CD4-positive, alpha-beta T cell treated with Interferon alpha-2 for 1 hour (primary cell): ENCODE measurements around the gene ECT2L.
A peak's percentile ranks its signal among the peaks of the same experiment; 100 is the strongest.

Experiments used
- DNase-seq, 2 donors: peaks; one replicate each; pipeline ENCODE4 v3.0.0-alpha.2; 2020 to 2022

The ECT2L gene, protein sequence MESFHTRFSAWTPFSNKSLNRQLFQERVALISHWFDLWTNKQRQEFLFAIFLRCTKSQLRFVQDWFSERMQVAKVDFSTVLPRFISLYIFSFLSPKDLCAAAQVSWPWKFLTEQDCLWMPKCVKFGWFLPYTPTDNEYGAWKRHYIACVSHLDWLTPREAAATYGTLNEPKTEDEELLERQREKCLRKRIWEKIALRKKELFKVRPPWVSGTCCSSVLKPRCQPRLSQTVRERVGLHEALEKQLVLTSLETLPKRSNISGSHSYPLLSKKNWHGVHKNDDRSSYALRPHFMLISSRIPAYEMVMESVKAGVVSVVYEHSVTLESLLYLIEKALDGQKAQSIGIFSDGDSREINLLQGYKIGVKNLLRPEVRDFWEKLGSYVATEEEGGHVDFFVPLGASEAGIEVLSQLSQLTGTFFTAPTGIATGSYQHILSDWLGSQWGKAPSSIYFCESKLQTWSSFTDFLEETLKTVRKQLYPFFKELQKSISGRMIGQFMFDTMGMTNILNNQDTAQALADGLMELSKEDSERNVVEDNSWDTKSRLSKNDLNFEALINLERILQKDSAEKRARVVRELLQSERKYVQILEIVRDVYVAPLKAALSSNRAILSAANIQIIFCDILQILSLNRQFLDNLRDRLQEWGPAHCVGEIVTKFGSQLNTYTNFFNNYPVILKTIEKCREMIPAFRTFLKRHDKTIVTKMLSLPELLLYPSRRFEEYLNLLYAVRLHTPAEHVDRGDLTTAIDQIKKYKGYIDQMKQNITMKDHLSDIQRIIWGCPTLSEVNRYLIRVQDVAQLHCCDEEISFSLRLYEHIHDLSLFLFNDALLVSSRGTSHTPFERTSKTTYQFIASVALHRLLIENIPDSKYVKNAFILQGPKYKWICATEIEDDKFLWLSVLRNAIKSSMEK

DNA sequence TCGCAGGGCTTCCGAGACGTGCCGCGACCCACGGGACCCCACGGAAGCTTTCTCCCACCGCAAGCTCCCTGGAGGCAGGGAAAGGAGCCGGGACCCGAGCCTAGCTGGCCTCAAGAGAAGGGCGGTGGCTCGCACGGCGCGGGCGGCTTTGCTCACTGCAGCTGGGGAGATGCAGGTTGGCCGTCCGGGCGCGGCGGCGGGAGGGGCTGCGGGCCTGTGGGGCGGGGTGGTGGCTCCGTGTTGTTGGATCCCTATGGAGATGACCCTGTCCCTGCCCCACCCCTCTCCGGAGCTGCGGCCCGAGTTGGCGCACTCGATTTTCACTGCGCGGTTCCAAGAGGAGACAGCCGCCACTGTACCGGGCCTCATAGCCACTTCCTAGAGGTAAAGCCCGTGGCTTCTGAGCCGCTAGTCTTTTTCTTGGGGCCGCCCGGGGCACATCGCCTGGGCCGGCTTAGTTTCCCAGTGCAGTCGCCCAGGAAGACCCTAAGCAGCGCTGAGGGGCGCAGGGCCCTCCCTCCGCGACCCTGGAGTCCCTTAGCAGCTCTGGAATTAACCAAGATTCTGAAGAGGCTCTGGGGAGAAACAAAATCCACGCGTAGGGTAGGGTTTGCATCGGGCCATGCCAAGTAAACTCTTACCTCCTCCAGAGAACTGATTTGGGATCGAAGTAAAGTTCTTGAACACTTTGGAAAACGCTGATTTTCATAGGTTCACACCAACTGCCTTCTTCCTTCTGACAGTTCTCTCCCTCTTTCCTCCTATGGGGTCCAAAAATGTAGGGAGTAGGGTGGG is at the start of gene ECT2L:
ECT2L (plus strand) TSS at position 279 of the 795 bp plus-strand sequence. CDS start 17,188 bp downstream, outside the sequence.
- no peak for DNase-seq

DNA sequence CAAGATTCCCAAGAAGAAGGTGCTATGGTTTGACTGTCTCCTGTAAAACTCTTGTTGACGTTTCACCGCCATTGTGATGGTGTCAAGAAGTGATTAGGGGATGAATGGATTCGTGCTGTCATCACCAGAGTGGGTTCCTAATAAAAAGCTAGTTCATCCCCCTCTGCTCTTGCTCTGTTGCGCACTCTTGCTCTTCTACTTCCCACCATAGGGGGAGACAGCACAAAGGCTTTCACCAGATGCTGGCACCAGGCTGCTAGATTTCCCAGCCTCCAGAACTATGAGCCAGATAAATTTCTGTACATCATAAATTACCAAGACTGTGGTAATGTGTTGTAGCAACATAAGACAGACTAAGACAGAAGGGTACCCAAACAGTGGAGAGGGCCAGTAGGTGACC is 43.9 kb upstream of the ECT2L start:
- DNase-seq = no peak

DNA sequence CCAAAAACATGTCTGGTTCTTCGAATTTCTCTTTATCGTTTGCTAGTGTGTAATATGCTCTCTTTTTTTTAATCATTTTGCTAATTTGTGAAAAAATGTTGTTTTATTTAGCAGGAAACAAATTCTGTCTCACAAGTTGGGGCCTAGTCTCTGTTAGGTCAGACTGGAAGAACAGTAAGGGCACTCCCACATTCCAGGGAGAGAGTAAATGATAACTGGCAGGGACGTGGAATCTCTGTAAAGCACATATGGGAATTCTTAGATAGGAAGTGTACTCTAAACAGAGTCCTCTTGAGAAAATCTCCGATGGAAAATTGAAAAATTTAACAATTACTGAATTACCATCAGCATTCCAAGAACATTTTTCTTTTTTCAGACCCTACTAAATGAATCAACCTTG is 38.8 kb upstream of the ECT2L start:
- no peak for DNase-seq

DNA sequence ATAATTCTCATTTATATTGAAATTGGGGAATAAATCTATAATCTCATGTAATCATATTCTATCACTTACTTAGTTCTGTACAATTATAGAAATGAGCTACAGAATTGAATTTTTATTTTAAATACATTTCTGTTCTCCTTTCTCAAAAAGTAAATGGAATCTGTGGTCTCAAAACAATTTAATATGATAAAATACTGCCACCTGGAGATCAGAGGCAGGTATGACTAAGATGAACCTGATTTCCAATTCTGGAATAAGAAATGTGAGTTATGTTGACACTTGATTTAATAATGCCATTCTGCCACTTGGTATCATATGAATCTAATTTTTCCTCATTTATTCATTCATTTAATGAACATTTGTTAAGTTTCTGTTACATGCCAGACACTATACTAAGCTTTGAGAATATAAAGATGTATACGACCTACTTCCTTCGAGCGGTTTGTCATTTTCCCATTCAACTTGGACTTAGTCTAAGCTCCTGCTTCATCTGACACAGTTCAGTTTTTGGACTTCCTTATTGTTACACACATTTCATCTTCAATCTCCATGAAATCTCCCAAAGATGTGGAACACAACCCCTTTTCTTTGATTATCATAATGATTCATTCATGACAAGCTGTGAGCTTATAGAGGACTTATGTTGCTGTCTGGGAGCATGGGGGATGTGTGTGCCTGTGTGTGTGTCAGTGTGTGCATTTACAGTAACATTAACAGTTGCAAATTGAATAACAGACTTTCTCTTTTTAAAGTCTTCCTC is 29.8 kb upstream of the ECT2L start:
- DNase-seq = peak in 1 of 2 donors; percentile 54

DNA sequence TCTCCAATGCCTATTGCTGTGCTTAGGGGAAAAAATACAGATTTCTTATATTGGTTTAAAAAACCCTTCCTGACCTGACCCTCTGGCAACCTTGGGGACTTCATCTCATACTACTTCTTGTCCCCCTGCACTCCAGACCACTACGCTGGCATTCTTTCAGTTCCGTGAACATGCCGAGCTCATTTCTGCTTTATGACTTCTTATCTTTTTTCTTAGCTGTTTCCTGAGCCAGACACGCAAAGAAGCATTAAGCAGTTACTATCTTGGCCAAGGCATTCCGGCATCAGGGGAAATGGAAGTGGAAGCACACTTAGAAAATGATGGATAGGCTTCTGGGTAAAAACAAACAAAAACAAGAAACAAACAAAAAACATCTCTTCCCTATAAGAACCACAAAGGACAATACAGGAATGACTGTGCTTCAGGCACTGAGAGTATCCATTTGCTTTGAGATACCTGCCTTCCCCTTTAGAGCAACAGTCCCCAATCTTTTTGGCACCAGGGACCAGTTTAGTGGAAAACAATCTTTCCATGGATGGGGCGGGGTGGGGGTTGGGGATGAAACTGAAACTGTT is 26.7 kb upstream of the ECT2L start:
- DNase-seq = no peak

DNA sequence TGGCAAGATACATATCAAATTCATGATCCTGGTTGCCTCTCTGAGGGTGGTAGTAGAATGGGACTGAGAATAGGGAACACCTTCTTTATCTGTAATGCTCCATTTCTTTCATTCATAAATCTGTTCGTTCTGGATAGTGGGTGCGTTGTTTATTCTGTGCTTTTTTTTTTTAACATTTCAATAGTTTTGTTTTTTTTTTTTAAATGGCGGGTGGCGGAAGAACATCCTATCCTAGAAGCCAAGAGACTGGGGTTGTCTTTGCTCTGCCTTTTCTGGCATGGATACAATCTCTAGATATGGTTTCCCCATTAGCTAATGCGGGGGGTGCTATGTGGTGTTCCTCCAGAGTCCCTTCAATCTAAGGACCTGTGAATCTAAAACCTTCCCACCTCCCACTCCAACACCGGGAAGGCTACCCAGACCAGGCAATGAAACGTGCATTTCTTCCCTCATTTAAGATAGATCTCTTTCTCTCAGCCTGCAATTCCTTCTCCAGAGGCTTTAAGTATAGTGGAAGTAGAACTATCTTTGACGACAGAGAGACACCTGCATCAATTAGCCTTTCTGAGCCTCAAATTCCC is 23.2 kb upstream of the ECT2L start:
- DNase-seq = no peak

DNA sequence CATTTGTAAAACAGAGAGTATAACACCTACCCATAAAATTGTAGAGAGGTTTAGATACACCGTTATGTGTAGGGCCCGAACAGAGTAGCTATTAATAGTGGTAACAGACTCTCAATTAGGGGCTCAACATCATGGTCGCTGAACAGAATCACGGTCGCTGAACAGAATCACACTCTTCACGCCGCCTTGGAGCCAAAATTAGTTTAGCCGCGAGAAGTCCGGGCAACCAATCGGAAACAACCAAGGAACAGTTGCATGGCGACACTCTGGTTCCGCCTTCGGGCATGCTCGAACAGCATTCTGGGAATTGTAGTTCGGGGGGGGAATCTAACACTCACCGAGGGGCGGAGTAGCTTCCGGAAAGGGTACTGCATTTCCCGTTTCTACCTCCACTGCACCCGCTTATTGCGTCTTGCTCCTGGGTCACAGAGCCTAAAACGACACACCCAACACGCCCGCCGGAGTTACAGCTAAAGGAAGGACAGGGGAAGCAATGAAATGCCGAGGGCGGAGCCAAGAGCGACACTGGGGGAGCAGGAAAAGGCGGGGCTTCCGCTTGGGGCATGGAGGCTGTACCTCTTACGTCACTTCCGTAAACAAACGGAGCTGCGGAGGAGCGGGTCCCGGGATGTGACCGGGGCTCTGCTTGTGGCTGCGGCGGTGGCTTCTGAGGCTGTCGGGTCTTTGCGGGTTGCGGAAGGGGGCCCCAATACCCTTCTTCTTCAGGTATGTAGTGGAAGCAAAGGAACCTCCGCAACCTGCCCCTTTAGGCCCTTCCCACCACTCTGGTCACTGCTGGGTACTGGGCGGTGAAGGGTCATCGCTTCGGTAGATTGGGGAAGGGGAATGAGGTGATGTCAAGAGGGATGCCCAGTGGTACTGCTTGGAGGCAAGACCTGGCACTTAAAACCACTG is 22.5 kb upstream of the ECT2L start, which contains the start of gene CCDC28A:
CCDC28A (plus strand) TSS at position 593 of the 915 bp plus-strand sequence. CDS start 2,352 bp downstream, outside the sequence.
- peak; percentile 94 for DNase-seq

DNA sequence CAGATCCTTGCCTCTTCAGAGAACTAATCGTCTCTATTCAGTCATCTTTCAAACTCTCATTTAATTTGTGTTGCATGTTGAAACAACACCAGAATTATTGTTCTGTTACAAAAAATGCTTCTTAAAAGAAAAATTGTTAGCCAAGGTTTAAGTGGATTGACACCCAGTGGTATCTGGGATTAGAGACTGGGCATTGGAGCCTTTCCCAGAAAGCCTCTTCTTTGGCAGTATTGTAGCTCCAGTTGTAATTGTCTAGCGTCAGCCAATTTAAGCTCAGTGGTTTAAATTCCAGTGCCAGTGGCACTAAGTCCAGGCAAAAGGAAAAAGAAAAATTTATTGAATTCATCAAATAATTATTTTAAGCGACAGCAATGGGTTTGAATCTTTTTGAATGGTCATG is 21.5 kb upstream of the ECT2L start:
- no peak for DNase-seq

DNA sequence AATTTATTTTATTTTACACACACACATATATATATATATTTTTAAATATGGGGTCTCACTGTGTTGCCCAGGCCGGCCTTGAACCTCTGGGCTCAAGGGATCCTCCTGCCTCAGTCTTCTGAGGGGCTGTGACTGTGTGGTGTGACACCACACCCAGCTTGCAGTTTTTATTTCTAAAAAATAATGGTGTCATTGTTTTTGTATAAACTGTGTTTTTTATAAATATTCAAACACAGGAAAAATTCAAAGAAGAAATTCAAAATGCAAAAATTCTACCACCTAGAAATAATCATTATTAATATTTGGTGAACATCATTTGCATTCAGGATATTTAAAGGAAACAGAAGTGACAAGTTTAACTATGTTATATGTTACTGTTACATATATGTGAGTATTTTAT is 19.2 kb upstream of the ECT2L start:
- no peak for DNase-seq

DNA sequence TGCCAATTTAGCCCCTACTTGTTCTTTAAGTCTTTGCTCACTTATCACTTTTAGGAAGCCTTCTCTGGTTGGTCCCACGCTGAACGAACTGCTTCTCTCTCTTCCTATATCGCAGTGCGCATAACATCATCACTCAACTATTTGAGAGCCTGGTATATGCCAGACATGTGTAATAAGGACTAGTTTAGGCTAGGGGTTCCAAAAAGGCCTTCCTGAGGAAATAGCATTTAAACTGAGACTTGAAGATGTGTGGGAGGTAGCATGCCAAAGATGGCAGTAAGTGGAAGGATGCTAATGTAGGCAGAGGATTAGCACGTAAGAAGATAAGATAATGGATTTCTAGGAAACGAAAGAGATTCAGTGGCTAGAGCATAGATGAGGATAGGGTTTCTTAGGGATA is 17.6 kb upstream of the ECT2L start:
- no peak for DNase-seq

DNA sequence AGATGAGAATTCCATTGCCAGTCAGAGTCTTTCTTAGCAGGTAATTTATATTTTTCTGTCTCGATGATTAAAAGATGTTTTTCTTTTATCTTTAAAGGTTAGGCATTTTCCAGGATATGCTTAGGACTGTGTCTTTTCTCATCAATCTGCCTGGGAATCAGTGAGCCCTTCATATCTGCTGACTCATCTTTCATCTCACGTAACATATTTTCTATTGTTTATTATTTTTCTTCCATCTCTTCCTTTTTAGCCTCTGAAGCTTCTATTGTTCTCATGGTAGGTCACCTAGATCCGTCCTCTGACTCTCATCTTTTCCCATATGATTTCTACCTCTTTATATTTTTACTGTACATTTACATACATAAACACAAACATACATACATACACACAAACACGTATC is 13.6 kb upstream of the ECT2L start:
- no peak for DNase-seq

DNA sequence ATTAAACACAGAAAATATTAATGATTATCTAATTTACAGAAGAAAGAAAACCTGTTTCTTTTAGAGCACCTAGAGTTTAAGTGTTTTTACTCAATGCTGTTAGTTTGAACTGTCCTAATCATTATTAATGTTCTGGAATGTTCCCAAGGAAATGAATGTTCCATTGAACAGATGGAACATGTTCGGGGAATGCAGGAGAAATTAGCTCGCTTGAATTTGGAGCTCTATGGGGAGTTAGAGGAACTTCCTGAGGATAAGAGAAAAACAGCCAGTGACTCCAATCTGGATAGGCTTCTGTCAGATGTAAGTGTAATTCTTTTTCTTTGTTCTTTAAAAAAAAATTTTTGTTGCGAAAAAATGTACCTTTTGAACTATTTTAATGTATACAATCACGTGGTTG is 10.8 kb upstream of the ECT2L start:
- no peak for DNase-seq

DNA sequence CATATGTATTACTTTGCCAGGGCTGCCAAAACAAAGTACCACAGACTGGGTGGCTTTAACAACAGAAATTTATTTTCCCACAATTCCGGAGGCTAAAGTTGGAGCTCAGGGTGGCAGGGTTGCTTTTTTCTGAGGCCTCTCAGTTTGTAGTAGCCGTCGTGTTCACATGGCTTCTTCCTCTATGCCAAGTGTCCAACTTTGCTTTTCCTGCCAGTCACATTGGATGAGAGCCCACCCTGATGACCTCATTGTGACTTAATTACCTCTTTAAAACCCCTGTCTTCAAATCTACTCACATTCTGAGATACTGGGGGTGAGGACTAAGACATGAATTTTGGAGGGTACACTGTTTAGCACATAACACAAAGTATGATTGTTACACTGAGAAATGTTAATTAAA is 9.9 kb upstream of the ECT2L start:
- DNase-seq = no peak

DNA sequence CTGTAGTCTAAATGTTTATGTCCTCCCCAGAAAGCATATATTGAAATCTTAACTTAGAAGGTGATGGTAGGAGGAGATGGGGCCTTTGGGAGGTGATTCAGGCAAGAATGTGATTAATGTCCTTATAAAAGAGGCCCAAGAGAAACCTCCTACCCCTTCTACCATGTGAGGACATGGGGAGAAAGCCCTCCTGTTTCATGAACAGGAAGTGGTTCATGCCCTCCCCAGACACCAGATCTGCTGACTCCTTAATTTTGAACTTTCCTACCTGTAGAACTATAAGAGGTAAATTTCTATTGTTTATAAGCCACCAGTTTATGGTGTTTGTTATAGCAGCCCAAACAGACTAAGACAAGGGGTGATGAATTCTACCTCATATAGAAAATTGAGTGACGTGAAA is 8.7 kb upstream of the ECT2L start:
- DNase-seq = no peak

DNA sequence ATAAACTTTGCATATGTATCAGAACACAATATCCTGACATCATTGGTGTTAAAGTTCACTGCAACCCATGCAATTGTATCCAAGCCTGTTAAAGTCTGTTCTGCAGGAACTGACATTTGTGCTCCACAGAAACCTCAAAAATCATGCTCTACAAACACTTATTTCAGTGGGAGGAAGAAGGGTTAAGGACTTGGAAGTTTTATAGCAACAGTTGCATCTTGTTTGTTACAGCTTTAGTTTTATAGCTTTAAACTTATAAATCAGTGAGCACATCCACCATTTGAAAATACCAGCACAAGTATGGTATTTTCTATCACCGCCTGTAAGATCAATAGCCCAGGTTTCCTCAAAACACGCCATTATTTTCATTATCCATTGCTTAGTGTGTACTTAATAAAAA is 884 bp downstream of the ECT2L start:
- DNase-seq = no peak

DNA sequence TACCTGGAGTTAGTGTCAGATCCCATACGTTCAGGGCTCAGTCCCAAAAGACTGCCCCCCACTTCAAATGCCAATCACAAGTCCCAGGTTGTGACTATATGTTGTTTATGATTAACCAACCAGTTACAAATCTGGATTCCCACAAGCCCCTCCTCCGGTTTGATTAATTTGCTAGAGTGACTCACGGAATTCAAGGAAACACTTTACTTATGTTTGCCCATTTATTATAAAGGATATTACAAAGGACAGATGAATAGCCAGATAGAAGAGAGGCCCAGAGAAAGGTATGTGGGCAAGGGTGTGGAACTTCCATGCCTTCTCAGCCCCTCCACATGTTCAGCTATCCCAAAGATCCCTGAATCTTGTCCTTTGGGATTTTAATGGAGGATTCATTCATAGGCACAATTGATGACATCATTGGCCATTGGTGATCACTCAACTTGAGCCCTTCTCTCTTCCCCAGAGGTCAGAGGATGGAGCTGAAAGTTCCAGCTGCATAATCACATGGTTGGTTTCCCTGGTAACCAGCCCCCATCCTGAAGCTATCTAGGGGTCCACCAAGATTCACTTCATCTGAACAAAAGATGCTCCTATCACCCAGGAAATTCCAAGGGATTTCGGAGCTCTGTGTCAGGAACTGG is 2.0 kb downstream of the ECT2L start:
- no peak for DNase-seq

DNA sequence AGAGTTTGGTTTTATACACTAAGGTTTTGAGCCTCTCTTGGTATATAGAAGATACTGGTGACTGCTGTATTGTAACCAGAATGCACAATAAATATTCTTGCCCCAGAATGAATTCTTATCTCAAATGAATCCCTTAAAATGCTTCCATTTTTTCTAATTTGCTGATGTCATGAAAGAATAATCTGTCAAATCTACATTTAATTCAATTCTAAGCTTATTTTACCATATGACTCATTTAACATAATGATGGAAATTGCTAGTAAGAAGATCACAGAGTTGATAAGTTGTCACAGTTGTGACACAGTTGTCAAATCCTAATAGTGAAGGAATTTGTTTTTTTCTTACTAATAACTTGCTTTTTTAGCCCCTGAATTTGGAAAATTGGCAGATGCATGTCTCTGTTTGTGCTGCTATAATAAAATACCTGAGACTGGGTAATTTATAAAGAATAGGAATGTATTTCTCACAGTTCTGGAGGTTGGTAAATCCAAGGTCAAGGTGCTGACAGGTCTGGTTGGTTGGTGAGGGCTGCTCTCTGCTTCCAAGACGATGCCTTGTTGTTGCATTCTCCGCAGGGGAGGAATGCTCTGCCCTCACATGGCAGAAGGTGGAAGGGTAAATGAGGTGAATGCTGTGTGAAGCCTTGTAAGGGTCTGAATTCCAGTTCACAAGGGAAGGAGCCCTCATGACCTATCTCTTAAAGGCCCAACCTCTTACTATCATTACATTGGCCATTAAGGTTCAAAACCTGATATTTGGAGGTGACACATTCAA is 4.7 kb downstream of the ECT2L start:
- no peak for DNase-seq

DNA sequence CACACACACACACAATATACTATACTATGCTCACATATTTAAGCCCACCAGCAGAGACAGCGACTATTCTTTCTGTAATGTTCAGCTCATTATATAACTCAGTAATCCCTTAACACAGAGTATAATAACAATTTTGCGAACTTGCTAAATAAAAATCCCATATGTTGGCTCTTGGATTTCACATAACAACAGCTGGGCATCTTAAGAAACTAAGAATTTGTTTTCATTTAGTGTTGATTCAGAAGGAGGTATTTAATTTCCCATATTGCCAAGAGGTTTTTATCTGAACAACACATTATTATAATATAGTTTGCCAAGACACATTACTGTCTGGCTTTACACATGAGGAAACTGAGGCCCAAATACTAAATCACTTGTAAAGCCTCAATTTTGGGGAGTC is 7.4 kb downstream of the ECT2L start:
- no peak for DNase-seq

DNA sequence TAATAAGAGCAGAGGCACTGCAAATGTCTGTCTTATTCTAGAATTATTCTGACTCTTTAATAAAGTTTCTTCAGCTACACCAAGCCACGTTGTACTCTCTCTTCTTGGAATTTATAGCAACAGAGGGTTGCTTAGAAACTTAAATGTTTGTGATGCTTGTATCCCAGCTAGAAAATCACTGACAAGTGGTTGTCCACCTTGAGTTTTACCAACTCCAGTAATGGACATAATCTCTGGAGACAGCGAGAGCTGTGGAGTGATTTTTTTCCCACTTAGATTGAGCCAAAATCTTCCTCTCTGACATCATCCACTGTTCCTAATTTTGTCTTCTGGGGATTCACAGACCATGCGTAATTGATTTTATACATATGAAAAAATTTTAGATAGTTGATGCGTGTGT is 8.0 kb downstream of the ECT2L start:
- DNase-seq = no peak
